Fibroblast of upper back skin (primary cell): Measurements from ENCODE around the gene OGFRL1.

Source experiments
- DNase-seq: peaks from one replicate; pipeline ENCODE4 v3.0.0-alpha.2; 2013

The OGFRL1 gene

GRCh38 chr6:71287926-71288227, 734 bp upstream of the OGFRL1 start:
- DNase-seq, result no peak

- DNase-seq, result no peak
Observed at GRCh38 chr6:71289039-71289801, 609 bp downstream of the OGFRL1 start.

DNA sequence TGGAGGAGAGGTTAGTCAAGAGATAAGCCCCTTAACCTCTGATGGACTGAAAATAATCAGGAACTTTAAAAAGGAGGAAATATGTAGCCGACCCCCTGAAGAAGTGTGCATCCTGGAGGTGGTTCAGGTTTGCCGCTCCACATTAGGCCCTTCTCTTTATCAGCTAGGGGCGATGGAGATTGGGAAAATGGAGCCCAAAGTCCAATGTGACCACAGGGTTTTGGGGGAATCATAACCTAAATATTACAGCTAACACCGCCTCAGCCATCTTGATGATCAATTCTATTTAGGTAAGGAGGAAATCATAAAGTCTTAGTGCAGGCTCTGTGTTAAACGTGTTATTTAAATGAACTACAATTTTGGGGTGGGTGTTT, 1.2 kb downstream of the OGFRL1 start:
- no peak for DNase-seq

DNA sequence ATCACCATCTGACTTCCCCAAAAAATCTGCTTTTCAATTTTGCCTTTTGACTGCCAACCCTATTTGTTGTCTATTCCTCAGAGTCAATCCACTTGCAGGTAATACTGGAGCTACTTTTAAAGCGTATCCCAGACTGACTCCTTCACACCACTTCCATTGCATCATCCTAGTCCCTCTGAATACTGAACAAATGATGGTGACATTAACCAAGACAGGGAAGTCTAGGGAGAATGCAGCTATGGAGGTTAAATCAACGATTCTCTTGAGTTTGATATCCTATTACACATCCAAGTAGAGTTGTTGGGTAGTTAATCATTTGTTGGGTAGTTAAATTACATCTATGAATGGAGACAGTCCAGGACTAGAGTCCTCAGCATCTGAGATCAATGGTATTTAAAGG, 2.0 kb downstream of the OGFRL1 start:
- DNase-seq, result no peak

DNA sequence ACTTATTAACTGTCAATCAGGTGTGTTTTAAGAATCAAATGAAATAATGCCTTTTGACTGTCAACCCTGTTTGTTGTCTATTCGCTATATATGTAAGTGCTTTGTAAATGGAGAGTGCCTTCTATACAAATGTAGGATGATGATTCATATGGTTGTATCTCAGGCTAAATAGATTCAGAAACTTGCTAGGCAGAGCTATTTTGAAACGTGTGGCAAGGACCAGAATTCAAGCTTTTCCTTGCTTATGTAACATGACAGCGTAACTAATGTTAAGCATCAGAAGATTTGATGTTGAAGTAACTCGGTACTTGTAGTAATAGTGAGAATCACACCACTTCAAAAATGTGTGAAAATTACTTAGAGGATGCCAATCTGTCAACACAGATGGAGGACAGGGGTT, 3.4 kb downstream of the OGFRL1 start:
- DNase-seq, result no peak

GRCh38 chr6:71294121-71294523, 5.5 kb downstream of the OGFRL1 start:
- DNase-seq, result peak; percentile 90

- DNase-seq, result no peak
Observed at GRCh38 chr6:71298459-71298858, 9.8 kb downstream of the OGFRL1 start.

DNA sequence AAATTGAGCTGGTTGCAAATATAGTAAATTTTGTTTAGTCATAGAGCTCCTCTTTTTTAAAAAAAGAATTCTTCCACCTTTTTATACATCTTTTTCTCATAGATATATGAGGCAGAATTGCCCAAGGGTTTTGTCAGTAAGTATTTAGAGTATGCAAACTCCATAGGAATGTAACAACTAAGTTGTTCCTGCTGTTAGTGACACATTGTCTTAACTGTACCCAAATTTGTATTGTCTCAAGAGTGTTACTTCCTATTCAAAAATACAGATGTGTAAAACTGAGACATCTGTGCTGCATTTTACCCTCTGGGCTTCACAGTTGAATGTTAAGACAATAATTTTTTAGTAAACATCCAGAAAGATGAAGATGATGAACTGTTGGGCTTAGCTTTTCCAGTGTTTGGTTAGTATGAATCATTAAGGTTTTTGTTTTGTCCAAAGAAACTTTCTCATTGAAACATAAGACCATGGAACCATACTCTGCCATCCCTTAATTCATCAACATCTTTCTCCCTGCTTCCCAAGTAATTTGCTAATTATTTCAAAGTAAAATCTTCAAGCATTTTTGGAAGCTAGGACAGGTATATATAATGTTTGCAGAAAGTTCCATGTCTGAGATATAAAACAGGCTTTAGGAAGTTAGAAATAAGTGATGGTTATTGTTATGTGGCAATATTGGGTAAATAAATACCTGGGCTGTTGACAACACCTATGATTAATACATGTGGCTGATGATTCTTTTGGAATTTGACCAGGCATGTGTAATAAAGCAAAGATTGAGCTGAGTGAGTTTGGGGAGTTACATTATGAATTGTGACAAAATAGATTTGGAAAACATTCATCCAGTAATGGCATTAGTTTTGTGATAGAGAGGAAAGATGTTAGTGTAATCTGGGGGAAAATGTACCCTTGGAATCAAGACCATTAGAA, 11.2 kb downstream of the OGFRL1 start:
- DNase-seq, result no peak

DNA sequence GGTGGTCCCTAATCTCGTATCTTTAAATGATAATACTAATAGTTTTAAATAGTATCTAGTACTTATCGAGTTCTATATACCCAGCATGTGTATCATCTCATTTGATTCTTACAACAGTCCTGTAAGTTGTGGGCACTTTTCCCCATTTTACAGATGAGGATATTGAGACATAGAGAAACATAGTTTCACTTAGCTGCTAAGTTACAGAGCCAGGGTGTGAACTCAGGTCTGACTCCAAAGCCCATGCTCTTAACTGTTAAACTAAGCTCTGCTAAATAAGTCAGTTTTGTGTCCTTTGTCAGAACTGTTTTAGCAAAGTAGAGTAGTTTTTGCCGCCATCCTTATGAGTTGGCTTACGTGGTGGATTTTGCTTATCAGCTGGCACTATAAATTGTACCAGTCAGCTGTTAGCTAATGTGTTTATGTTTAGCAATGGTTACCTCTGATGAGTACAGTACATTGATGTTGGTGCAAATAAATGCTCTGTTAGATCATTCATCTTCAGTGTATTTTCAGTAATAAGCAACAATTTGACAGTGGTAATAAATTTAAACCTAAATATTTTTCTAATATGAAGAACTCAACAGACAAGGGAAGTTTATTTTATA, 12.1 kb downstream of the OGFRL1 start:
- DNase-seq, result no peak

- DNase-seq, result no peak
Observed at GRCh38 chr6:71301546-71301945, 12.9 kb downstream of the OGFRL1 start.

- no peak for DNase-seq
Observed at GRCh38 chr6:71309656-71310055, 21.0 kb downstream of the OGFRL1 start.

- DNase-seq, result no peak
Observed at GRCh38 chr6:71310261-71310660, 21.6 kb downstream of the OGFRL1 start.

GRCh38 chr6:71312089-71312488, 23.5 kb downstream of the OGFRL1 start:
- no peak for DNase-seq

DNA sequence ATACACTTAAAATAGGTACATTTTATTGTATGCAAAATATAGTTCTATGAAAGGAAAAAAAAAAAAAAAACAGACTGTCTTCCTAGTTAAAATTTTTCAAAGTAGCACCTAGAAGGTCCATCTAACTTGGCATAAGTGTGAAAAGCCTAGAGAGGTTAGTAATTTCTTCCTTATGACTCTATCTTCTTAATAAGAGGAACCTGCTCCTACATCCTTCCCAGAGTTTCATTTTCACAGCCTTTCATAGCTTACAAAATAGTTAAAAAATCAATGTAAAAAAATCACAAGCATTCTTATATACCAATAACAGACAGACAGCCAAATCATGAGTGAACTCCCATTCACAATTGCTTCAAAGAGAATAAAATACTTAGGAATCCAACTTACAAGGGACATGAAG, 28.8 kb downstream of the OGFRL1 start:
- no peak for DNase-seq

- no peak for DNase-seq
Observed at GRCh38 chr6:71320041-71320440, 31.4 kb downstream of the OGFRL1 start.

GRCh38 chr6:71321314-71321713, 32.7 kb downstream of the OGFRL1 start:
- no peak for DNase-seq

DNA sequence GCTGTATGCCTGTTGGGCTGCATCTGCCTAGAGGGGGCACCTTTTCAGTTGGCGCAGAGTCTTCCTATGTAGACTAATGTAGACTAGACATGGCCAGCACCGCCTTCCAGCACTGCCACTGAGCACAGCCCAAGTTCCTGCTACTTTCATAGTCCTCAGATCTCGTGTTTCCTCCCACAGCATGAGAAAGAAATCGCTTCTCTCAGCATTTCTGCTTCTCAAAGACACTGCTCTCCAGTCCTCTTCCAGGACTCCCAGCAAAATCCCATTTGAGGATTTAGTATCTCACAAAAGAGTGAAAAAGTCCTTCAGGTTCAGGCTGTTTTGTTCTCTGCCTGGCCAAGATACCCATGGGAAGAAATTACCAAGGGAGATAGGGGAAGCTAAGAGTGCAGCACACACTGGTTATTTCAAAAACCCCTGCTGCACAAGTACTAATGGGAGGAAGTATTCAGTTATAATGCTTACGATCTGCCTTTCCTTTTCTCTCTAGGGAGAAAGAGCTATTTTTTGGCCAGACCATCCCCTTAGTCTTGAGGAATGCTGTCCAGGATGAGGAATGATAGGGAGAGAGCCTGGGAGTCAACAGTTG, 35.7 kb downstream of the OGFRL1 start:
- no peak for DNase-seq

GRCh38 chr6:71326611-71327010, 38.0 kb downstream of the OGFRL1 start:
- no peak for DNase-seq

DNA sequence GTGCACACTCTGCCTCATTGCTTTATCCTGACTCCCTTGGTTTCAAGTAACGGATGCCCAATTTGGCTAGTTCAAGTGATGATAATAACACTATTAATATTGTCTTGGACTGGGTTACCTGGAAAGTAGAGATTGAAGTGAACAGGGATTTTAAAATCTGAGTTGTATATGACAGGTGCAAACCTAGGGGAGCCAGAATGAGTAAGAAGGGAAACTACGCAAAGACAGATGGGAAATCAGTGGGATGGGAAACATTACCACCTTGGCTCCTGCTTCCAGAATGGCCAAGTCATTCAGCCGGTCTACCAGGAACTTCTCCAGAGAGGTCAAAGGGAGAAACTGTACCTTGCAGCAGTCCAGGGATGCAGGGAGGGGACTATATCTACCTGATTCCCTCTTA, 41.9 kb downstream of the OGFRL1 start:
- DNase-seq, result no peak

DNA sequence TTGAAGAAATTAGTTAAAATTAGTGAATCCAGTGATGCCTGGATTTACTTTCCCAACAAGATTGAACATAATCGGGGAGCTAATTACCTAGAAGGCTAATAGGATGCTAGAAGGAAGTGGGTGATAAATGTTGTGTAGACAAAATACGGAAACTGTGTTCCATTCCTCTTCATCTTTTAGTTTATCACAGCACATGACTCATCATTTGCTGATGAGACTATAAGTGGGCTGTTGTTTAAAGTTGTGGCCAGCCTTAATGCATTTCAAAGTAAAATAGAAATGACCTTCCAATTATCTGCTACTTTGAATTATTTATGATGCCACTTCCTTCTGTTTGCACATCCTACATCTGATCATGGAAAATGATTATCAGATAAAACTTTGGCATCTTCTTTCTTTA, 43.4 kb downstream of the OGFRL1 start:
- no peak for DNase-seq

GRCh38 chr6:71333050-71333449, 44.4 kb downstream of the OGFRL1 start:
- no peak for DNase-seq

- DNase-seq, result peak; percentile 89
Observed at GRCh38 chr6:71333697-71334096, 45.1 kb downstream of the OGFRL1 start.

DNA sequence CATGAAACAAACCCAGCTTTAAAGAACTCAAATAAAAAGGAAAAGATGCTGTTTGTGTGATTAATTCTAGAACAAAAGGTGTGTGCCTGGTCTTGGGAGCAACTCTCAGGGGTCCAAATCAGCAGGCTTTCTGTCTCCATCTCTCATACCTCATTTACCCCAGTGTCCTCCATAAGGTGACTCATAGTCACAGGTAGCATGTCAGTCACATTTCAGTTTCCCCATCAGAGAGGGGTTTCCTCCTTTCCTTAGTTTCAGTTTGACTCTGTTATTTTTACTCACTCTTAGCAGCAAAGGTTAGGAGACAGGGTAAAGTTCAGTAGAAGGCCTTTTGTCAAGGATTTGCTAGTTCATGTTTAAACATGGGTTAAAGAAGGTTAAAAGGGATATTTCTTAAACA, 46.2 kb downstream of the OGFRL1 start:
- DNase-seq, result no peak

GRCh38 chr6:71335544-71335943, 46.9 kb downstream of the OGFRL1 start:
- DNase-seq, result no peak
